GM13976 (cell line): ENCODE data around the gene ANO2.

Experiments used
- DNase-seq: peaks from one replicate; pipeline ENCODE4 v3.0.0; 2012; ENCODE audit warnings: low spot score
- in situ Hi-C: fragments of 300-500 bp; cut with MboI; formaldehyde crosslinking; loops from one replicate; pipeline ENCODE4 v1.12.0; 2022; ENCODE audit warnings: low sequenced_read_pairs, mixed read lengths, inconsistent platforms; ENCODE audit not compliant: unreplicated experiment
- TF ChIP-seq, protein P1 (sequence below): IDR thresholded peaks from 2 replicates; pipeline ENCODE4 v1.5.1; 2012; ENCODE audit warnings: borderline replicate concordance, mild to moderate bottlenecking; ENCODE audit not compliant: insufficient read depth; ENCODE audit errors: extremely low read depth, missing control alignments, control extremely low read depth

Gene ANO2

DNA sequence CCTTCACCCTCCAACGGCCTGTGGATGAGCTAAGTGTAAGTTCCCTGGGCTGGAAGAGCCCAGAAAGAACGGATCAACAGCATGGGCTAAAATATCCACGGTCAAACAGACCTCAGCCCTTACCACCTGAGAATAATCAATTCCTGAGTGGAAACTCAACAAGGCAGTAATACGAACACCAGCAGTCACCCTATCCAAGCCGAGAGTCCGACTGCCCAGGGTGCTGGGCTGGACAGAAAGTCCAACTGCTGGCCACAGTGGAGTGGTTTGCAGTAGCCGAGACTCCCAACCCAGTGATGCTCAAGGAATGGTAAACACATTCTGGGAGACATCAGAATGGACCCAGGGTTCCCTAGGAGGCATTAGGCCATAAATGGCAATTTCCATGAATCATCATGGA lies 36.8 kb downstream of the ANO2 start:
- in situ Hi-C loops, result no loop called here
- TF ChIP-seq, protein P1, sequence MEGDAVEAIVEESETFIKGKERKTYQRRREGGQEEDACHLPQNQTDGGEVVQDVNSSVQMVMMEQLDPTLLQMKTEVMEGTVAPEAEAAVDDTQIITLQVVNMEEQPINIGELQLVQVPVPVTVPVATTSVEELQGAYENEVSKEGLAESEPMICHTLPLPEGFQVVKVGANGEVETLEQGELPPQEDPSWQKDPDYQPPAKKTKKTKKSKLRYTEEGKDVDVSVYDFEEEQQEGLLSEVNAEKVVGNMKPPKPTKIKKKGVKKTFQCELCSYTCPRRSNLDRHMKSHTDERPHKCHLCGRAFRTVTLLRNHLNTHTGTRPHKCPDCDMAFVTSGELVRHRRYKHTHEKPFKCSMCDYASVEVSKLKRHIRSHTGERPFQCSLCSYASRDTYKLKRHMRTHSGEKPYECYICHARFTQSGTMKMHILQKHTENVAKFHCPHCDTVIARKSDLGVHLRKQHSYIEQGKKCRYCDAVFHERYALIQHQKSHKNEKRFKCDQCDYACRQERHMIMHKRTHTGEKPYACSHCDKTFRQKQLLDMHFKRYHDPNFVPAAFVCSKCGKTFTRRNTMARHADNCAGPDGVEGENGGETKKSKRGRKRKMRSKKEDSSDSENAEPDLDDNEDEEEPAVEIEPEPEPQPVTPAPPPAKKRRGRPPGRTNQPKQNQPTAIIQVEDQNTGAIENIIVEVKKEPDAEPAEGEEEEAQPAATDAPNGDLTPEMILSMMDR, result no peak
- no peak for DNase-seq

- DNase-seq, result no peak
- in situ Hi-C loops, result no loop called here
- TF ChIP-seq, protein P1, result no peak
Observed at GRCh38 chr12:5907807-5908206, 37.3 kb downstream of the ANO2 start.

DNA sequence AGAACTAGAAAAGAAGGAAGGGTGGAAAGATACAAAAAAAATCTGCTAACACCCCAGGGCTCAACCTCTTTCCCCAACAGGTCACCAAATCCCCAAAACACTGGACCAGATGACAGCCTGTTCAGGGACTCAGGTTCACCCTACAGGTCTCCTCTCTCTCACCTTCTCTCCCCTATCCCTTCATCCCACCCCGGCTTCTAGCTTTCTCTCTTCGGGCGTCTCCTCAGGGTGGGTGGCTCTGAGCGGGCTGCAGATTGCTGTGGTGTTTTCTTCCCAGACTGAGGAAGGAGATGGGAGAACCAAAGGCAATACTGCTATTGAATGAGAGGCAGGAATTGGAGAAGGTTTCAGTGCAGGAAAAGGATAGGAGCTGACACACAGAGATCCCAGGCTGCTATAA lies 39.3 kb downstream of the ANO2 start:
- in situ Hi-C loops, result no loop called here
- DNase-seq, result no peak
- TF ChIP-seq, protein P1, result no peak

DNA sequence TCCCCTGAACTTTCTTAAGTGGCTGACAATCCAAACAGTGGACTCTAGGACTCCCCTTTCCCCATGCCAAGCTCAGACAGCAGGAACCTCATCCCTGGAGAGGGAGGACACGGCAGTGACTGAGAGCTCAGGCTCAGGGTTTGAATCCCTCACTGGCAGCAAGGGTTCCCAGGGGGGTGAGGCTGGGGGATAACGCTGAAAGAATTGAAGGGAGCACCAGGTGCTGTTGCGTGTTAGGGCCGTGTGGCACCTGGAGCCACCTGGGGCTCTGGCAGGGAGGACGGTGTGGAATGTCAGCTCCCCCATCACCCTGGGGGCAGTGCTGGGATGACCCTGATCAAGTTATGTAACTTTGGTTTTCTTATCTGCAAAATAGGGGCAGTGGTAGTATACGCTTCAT lies 40.1 kb downstream of the ANO2 start:
- DNase-seq, result no peak
- TF ChIP-seq, protein P1, result no peak
- in situ Hi-C loops, result no loop called here

GRCh38 chr12:5904441-5904840 lies 40.6 kb downstream of the ANO2 start:
- in situ Hi-C loops, result no loop called here
- DNase-seq, result no peak
- TF ChIP-seq, protein P1, result no peak

- TF ChIP-seq, protein P1, result no peak
- in situ Hi-C loops, result no loop called here
- DNase-seq, result no peak
Observed at GRCh38 chr12:5902736-5903135, 42.3 kb downstream of the ANO2 start.

DNA sequence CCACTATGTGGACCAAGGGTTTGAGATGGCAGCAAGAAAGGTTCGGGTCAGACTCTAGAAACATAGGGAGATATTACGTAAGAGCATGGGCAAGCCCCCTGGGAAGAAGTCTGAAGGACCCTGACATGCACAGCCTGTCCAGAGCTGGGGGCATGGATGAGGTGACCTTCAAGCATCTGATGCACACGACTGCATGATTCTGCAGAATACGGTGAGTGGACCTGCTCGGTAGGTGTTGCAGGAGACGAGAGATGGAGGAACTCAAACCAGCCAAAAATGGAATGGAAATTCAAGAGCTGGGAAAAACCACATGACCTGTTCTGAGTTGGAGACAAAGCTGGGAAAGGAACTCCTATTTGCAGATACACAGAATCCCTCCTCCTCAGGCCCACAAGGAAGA lies 43.6 kb downstream of the ANO2 start:
- TF ChIP-seq, protein P1, result no peak
- no peak for DNase-seq
- in situ Hi-C loops, result no loop called here
